Gastrocnemius medialis (tissue), 4 donors: ENCODE results near the gene CD248.

Experiments
- POLR2A ChIP-seq, 2 donors: fragments of 450-650 bp; IDR thresholded peaks; one replicate each; pipeline ENCODE4 v1.6.1; 2017; ENCODE audit warnings: antibody characterized with exemption in 2 of 2, mild to moderate bottlenecking in 2 of 2, moderate library complexity in 2 of 2
- TF ChIP-seq, protein P1 (sequence below), 5 experiments: fragments of 450-650 bp in 3 of 5; fragments of 200-600 bp in 2 of 5; sonication (generic) in 2 of 5; IDR thresholded peaks in 4 of 5; conservative IDR thresholded peaks in 1 of 5; 1 replicate in 4 of 5; 2 replicates in 1 of 5; pipeline ENCODE4 v1.5.1; 2016 to 2019; ENCODE audit warnings: antibody characterized with exemption in 5 of 5, mild to moderate bottlenecking in 3 of 5, moderate library complexity in 3 of 5

DNA sequence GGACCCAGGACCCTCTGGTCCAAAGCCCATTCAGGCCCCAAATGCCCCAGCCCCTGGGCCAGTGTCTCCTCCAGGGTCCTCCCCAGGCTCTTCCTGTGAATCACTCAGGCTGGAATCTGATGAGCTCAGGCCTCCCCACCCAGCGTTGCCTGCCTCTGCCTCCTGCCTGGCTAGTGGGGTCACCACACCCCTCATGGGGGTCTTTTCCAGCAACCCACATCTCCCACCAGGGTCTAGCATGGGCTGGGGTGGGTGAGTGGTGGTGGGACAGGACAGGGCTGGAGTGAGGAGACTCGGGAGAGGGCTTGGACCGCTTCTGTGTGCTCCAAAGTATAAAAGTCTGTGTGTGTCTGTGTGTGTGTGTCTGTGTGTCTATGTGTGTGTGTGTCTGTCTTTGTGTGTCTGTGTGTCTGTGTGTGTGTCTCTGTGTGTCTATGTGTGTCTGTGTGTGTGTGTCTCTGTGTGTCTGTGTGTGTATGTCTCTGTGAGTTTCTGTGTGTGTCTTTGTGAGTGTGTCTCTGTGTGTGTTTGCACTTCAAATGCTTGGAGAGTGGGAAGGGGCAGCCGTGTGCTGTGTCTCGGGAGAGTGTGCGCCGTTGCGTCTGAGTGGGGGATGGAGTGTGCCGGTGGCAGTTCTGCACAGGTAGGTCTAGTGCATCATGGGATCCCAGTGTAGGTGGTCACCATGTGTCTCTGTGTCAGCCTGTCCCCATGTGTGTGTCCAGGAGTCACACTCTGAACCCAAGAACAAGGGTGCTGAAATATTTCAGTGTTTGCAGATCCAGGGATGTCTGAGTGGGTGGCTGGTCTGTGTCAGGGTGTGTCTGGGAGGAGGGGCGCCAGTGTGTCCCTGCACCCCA, 10.6 kb upstream of the CD248 start:
- no peak for TF ChIP-seq POLR2A (IDR thresholded peaks at IDR 0.05)
- TF ChIP-seq, protein P1, sequence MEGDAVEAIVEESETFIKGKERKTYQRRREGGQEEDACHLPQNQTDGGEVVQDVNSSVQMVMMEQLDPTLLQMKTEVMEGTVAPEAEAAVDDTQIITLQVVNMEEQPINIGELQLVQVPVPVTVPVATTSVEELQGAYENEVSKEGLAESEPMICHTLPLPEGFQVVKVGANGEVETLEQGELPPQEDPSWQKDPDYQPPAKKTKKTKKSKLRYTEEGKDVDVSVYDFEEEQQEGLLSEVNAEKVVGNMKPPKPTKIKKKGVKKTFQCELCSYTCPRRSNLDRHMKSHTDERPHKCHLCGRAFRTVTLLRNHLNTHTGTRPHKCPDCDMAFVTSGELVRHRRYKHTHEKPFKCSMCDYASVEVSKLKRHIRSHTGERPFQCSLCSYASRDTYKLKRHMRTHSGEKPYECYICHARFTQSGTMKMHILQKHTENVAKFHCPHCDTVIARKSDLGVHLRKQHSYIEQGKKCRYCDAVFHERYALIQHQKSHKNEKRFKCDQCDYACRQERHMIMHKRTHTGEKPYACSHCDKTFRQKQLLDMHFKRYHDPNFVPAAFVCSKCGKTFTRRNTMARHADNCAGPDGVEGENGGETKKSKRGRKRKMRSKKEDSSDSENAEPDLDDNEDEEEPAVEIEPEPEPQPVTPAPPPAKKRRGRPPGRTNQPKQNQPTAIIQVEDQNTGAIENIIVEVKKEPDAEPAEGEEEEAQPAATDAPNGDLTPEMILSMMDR (IDR thresholded peaks at IDR 0.05 in 4 of 5, conservative IDR thresholded peaks at IDR 0.05 in 1 of 5) = no peak
